ENCODE results near the gene CNOT6.

CNOT6 gene

DNA sequence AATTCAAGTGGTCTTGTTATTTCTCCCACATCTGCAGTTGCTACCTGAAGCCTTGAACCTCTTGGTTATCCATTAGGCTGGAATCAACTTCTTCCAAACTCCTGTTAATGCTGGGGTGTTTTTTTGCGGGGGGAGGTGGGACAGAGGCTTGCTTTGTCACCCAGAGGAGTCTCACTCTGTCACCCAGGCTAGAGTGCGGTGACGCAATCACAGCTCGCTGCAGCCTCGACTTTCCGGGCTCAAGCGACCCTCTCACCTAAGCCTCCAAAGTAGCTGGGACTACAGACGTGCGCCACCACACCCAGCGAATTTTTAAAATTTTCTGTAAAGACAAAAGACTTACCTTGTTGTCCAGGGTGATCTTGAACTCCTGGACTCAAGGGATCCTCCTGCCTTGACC, 92.7 kb downstream of the CNOT6 start:
- no peak for DNase-seq

DNA sequence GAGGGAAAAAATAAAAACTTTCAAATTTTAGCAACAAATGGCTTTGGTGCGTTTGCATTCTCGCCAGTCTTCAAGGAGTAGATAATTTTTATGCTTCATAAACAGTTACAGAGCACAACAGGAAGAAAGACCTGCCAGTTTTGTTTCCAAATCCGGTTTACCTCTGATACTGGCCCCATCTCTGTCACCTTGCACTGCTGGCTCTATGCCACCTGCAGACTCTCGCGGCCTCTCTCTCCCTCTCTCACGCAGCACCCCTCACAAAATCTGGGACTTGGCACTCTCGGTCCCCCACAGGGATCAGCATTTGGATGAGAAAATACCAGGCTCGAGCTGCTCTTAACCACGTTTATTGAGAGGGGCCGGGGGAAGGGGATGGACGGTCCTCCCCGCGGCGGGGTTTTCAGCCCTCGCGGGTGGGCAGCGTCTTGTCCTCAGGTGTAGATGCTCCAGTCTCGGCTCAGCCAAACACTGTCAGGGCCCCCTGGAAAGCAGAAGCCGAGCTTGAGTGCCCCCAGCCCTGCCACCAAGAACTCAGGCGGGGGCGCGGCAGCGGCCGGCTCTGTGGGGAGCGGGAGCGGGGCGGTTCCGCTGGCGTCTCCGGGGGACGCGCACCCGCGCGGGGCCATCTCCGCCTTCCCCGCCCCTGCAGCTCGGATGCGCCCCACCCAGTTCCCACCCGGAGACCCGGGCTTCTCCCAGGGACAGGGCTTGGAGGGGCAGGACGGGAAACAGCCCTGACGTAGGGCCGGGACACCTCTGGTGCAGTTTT, 95.8 kb downstream of the CNOT6 start:
- no peak for DNase-seq

DNA sequence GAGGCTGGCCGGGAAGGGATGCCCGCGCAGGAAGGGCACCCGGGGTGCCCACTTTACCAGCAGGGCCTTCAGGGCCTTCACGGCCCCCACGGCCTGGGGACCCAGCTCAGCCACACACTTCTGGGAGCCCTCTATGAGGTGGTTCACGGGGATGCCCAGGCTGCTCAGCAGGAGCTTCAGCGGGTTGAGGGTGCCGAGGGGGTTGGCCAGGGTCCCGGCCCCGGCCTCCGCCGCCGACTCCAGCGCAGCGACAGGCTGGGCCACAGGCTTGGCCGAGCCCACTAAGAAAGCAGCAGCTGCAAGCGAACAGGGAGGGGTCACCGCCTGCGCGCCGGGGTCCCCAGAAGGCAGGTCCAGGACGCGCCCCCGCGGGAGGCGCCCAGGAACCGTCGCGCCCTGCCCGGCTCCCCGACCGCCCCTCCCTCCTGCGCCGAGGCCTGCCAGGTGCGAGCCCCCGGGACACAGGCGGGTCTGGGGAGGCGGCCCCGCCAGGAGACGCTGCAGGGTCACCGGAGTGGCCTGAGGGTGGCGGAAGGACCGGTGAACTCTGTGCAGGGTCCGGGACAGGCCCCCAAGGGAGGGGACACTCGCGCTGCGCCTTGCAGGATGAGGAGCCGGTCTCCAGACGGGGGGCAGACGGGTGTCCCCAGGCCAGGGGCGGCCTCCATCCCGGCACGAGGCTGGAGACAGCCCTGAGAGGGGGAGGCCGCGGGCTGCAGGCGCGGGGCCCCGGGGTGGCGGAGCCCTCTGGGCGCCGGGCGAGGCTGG, 96.5 kb downstream of the CNOT6 start:
- no peak for DNase-seq

DNA sequence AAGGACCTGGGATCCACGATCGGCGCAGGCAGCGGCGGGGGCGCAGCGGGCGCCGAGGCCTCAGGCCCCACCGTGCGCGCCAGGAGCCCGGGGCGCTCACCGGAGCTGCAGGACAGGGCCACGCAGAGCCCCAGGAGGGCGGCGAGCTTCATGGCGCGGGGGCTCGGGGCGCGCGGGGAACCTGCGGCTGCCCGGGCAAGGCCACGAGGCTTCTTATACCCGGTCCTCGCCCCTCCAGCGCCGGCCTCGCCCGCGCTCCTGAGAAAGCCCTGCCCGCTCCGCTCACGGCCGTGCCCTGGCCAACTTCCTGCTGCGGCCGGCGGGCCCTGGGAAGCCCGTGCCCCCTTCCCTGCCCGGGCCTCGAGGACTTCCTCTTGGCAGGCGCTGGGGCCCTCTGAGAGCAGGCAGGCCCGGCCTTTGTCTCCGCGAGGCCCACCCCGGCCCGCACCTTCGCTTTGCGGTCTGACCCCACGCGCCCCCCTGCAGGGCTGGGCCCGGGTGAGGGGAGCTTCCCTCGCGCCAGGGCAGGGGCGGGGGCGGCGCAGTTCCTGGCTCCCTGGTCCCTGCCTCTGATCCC, 97.2 kb downstream of the CNOT6 start, which contains the start of gene SCGB3A1:
TSS of gene SCGB3A1 (minus strand) at position 189 of the 577 bp plus-strand sequence. CDS start at position 152, 37 bp downstream.
- DNase-seq: no peak

DNA sequence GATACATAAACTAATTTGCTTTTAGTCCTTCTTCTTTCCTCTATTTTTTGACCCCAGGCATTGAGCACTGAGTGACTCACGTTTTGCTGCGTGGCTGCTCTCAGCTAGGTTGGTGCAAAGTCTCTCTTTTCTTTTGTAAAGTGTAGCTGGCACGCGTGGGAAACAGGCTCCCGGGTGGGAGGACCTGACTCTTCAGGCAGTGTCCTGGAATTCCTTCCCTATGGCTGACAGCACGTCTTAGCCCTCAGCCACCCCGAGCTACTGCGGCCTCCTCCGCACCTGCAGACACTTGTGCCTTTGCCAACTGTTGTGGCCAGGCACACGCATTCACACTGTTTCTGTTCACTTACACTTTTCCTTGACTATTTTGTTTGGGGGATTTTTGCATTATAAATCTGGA, 98.0 kb downstream of the CNOT6 start:
- no peak for DNase-seq

DNA sequence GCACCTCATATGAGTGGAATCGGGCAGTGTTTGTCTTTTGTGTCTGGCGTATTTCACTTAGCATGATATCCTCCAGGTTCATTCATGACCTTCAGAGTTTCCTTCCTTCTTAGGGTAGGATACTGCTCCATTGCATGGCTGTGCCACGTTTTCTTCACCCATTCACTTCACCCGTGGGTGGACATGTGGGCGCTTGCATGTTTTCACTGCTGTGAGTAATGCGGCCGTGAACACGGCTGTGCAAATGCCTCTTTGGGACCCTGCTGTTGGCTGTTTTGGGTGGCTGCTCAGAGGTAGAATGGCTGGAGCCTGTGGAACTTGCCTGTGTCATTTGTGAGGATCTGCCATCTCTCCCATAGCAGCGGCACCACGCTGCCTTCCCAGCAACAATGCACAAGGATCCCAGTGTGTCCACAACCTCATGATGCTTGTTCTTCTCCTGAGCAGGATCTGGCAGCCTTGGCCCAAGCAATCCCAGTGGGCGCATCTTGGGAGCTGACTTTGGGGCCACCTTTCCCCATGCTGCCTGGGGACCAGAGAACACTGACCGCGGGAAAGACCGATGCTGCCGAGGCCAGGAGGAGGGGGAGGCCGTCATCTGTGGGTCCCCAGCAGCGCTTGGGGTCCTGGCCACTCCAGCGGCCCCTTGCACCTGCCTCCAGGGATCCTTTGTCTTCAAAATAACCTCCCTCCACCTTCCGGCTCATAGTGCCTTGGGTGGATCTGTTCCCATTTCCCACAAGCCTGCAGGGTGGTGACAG, 99.4 kb downstream of the CNOT6 start:
- DNase-seq: no peak

DNA sequence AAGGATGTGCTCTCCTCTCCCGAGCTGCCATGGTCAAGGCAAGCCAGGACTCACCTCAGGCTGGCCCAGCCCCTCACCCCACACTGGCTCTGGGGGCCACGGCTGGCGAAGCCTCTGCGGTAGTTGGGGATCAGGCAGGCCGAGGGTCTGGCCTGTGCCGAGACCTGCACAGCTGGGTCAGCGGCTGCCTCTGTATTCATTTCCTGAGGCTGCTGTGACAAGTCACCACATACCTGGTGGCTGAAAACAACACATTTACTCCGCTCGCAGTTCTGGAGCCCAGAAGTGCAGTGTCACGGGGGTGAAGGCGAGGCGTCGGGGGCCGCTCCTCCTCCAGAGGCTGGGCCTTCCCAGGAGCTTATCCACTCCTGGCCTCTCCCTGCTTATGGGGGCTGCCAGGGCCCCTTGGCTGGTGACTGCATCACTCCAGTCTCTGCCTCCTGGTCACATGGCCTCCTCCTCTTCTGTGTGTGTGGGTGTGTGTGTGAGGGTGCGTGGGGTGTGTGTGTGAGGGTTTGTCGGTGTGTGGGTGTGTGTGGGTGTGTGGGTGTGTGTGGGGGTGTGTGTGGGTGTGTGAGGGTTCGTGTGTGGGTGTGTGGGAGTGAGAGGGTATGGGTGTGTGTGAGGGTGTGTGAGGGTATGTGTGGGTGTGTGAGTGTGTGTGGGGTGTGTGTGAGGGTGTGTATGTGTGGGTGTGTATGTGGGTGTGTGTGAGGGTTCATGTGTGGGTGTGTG, 100.3 kb downstream of the CNOT6 start:
- DNase-seq: no peak

DNA sequence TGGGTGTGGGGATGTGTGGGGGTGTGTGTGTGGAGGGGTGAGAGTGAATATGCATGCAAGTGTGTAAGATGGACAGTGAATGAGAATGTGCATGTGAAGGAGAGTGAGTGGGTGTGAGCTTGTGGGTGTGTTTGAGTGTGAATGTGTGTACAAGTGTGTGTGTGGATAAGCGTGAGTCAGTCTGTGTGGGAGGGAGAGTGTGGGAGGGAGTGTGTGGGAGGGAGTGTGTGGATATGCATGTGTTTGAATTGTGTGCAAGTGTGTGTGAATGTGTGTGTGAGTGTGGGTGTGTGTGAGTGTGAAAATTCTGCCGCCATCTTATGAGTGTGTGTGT, 100.8 kb downstream of the CNOT6 start:
- no peak for DNase-seq

DNA sequence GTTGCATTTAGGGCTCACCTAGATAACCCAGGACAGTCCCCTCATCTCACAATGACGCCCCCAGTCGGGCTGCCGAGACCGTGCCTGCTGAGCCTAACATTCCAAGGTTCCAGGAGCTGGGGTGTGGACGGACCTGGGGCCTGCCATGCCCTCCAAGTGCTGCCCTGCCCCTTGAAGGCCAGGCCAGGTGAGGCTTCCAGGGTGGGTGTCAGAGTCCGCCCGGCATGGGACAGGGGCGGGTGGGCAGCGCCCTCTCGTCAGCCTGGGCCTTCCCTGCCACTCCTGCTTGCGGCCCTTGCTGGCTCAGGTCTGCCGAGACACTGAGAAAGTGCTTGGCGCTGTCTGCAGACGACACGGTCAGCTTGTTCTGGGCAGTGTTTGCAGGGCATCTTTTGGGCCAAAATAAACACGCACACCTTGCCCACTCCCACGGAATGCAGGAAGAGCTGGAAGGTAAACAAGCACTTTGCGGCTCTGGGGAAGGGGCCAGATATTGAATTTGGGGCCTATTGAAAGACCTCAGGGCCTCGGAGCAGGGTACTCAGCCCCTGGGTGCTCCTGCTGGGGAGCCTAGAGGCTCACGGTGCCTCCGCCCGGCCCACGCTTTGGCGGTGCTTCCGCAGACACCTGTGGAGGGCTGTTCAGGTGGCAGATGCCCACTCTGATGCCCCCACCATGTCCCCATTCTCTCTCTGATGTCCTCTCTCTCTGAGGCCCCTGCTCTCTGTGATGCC, 101.4 kb downstream of the CNOT6 start:
- no peak for DNase-seq

DNA sequence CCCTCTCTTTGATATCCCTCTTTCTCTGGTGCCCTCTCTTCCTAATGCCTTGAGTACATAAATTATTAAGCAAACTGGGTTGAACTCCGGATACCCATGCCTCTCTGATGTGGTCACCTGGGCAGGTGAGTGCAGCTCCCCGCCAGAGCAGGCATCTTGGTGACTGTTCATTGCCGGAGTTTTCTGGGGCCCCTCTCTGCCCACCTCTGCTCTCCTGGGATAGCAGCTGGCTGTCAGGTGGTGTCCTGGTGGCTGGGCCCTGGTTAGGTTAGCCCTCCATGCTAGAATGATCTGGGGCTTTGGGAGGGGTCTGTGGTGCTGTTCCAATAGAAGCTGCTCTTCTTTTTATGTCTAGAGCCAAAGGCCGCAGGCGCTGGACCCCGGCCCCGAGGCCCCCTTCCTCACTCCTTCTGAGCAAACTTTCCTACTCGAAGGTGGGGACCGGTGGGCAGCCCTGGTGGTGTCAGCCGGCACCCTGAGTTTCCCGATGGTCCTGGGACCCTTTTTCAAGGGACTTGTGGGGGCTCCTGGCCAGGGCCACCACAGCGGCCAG, 102.0 kb downstream of the CNOT6 start:
- DNase-seq: no peak

DNA sequence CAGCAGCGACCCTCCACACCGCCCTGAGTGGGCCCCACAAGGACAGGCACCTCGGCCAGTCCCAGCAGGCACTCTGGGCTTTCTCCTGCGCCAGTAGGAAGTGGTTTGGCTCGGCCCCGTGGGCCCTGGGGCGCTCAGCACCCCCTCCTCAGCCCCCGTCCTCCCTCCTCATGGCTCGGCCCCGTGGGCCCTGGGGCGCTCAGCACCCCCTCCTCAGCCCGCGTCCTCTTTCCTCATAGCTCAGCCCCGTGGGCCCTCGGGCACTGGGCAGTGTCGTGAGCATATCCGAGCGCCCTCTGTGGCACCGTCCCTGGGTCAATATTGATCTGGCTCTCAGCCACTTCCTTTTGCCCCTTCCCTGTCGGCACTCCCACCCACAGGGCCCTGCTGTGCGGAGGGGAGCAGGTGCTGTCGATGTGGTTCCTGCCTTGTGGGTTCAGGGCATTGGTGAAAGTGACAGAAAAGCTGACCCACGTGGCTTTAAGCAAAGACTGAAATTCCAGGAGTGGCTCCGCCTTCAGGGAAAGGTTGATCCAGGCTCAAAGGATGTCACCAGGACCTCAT, 102.6 kb downstream of the CNOT6 start:
- no peak for DNase-seq

DNA sequence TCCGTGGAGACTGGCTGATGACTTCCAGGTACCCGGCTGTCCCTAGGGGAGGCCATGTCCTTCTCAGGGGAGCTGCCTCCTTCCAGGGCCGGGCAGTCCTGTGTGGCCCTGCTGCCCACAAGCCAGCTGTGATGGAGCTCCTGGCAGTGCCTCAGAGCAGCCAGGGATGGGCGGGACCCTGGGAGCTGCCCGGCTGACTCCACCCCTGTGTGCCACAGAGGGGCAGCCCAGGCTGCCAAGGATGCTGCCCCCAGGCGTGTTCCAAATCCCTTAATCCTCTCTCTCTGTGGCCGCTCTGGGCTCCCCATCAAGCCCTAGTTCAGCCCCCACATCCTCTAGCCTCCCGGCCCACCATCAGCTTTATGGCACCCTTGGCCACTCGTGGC, 104.1 kb downstream of the CNOT6 start:
- DNase-seq: no peak

DNA sequence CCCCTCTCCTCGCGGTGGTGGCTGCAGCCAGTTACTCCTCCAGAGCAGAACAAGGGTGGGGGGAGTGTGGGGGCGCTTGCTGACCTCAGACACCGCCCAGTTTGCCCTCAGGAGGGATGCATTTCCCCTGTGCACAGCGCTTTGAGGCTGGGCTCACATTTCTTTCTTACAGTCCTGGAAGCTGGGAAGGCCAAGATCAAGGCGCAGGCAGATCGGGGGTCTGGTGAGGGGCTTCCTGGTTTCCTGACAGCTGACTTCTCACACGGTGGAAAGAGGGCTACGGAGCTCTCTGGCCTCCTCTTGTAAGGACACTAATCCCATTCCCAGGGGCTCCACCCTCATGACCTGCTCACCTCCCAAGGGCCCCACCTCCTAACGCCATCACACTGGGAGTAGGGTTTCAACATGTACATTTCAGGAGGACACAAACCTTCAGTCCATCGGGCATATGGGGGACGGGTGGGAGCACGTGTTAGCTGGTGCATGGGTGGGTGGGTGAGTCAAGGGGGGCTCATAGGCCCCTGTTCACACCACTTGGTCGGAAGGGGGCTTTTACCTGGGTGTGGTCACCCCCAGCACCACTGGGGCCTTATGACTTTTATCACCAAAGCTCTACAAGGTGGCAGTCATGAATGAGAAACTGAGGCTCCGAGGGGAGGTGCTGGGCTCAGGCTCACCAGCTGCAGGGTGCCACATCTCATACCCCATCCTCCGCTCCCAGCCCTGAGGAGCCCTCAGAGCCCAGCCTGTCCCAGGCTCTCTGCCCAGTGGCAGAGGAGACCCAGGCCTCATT, 104.8 kb downstream of the CNOT6 start:
- DNase-seq: no peak

DNA sequence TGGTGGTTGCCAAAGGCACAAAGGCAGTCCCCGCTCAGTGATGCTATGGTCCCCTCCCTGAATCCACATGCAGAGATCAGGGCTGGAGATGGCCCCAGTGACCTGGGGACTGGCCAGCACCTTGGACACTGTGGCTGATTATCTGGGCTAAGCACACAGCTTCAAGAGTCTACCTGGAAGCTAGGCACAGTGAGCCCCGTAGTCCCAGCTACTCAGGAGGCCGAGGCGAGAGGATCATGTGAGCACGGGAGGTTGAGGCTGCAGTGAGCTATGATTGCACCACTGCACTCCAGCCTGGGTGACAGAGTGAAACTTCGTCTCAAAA, 105.4 kb downstream of the CNOT6 start:
- DNase-seq: no peak

DNA sequence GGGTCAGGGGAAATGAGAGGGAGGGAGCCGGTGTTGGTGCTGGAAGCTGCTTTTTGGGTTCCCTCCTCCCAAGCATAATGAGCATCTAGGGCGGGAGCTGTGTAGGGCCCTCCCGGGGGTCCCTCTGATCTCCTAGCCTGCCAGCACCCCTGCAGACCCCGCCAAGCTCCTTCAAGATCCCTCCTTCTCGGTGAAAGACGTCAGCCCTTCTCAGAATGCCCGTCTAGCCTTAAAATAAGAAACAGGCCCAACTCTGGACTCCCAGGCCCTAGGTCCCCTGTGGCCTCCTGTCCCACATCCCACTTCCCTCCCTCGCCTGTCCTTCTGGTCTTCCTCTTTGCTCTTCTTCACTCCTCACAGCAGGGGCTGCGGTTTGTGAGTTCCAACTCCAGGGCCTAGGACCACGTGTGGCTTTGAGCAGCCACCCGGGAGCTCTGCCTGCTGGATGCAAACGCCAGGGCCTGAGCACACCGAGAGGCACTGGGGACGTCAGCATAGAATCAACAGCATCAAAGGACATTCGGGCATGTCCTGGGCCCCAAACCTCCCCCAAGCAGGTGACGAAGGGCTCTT, 105.9 kb downstream of the CNOT6 start:
- DNase-seq: no peak

DNA sequence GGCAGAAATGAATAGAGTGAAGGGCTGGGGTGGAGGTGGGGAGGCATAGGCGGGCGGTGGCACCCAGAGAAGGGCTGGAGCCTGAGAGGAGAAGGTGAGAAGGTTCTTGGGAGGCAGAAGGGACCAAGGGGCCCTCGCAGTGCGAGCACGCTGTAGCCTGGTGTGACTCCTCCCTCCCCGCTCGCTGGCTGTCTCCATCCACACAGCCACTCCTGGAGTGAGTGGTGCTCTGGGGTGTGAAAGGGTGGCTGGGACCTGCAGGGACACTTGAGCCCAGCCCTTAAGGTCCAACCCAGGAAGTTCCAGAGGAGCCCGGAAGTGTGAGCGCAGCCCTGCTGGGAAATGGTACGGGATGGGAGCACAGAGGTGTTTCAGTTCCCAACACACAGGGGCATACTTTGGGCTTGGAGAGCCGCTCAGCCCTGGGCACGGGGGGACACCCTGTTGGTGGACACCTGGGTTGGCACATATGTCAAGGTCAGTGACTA, 106.4 kb downstream of the CNOT6 start:
- DNase-seq: no peak

DNA sequence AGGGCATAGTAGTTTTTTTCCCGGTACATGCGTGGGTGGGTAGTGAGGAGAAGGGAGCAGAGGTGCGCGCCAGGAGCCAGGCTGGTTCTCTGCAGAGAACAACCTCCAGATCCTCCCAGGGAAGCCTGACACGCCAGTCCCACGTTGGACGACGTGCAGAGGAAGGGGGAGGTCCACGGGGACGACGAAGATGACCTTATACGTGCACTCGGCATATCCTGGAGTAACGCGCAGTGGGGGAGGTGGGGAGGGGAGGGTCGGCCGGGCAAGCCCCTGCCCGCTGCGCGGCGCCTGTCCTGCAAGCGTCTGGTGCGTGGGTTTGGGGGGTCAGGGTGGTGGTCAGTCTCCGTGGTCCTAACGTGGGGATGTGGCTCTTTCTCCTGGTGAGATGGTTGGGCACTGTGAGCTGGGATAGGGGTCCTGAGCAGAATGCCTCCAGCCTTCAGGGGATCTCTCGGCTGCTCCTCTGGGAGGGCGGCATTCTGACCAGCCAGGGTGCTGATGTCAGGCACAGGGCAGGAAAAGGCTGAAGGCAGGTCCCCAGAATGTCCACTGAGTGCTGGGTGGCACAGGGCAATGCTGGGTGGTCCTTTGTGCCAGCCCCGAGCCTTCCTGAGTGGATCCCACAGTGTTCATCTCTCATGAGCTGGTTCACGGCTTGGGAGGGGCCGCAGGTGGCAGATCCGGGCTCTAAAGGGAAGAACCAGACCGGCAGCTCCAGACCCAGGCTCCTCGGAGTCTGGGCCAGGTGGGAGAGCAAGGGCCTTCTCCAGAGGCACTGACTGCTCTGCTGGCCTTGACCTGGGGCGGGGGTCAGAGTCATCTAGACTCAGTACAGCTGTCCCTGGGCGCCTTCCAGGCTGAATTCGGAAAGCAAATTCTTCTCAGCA, 107.7 kb downstream of the CNOT6 start:
- no peak for DNase-seq

DNA sequence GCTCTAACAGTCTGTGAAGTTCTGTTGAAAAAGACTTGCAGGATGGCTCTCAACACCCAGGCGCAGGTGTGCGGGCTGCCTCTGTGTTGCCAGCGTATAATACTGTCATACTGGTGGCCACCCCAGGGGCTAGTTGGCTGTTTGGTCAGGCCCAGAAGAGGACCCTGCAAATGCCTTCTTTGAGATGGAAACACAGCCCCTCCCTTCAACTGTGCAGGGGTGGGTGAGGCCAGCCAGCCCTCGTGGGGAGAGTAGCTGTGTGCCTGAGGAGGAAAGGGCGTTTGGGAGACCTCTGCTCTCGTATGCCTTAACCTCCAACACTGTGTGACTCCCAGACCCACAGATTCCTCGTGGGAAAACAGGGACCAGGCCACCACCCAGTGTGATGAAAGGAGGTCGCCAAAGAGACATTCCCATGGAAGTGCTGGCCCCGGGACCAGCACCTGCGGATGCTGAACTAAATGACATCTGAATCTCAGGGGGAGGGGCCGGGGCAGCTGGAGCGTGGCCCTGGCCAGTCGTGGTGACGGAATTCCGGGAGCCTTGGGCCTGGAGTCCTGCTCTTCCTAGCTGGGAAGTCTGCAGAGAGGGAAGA, 108.4 kb downstream of the CNOT6 start:
- DNase-seq: no peak

Data from activated CD4-positive, alpha-beta T cell treated with anti-CD3 and anti-CD28 coated beads, Interleukin-2, amount 50 U/mL, for 16 hours (primary cell).